AG10803 (cell line): ENCODE measurements around the gene ZBTB46.

ENCODE experiments used
- DNase-seq: peaks from one replicate; pipeline ENCODE4 v3.0.0; 2010; ENCODE audit warnings: low read depth
- H3K4me3 ChIP-seq: 2 replicates; pipeline ENCODE4 v1.5.1; 2011; ENCODE audit warnings: mild to moderate bottlenecking, low read length, control low read depth
- TF ChIP-seq, protein P1 (sequence below): conservative IDR thresholded peaks from 2 replicates; pipeline ENCODE4 v1.5.1; 2011; ENCODE audit warnings: mild to moderate bottlenecking, low read length, control low read depth, inconsistent platforms

Gene ZBTB46

DNA sequence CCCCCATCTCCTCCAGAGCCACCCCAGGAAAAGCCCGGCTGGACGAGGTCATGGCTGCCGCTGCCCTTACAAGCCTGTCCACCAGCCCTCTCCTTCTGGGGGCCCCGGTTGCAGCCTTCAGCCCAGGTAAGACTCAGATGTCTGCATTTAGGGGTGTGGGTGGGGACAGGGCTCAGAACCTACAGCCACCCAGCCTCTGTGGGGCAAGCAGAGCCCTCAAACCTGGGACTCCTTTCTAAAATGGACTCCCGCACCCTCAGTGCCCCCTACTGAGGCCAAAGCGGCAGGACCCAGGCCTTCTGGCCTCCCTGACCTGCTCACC is 89.7 kb downstream of the ZBTB46 start:
- DNase-seq: no peak
- H3K4me3 ChIP-seq: peak overlapping the region; percentile 78
- TF ChIP-seq, protein P1, sequence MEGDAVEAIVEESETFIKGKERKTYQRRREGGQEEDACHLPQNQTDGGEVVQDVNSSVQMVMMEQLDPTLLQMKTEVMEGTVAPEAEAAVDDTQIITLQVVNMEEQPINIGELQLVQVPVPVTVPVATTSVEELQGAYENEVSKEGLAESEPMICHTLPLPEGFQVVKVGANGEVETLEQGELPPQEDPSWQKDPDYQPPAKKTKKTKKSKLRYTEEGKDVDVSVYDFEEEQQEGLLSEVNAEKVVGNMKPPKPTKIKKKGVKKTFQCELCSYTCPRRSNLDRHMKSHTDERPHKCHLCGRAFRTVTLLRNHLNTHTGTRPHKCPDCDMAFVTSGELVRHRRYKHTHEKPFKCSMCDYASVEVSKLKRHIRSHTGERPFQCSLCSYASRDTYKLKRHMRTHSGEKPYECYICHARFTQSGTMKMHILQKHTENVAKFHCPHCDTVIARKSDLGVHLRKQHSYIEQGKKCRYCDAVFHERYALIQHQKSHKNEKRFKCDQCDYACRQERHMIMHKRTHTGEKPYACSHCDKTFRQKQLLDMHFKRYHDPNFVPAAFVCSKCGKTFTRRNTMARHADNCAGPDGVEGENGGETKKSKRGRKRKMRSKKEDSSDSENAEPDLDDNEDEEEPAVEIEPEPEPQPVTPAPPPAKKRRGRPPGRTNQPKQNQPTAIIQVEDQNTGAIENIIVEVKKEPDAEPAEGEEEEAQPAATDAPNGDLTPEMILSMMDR: no peak

DNA sequence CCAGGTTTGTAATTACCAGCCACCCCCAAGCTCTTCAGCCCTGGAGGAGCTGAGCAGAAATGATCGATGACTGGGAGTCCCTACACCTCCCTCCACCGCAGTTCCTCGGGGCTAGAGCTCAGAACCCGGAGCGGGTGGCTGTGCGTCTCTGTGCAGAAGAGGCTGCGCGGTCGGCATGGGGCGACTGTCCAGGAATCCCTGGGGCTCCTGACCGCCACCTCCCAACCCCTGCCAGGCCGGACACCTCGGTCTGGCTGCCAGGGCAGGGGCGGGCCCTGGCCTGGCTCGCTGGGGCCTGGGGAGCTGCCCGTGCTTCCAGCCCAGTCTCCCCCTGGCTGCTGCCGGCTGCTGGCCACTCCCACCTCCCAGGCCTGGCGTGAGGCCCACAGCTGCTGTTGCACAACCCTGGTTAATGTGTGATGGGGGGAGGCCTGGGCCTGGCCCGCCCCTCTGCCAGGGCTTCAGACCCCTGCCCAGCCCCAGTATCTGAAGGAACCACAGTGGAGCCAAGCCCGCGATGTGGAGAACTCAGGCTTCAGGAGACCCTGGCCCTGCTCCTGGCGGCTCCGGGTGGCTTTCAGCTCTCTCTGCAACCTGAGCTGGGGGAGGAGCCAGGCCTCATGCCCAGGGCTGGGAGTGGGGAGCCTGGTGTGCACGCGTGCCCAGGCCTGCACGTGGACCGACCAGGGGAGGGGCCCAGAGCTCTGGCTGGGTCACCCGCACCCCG is 90.3 kb downstream of the ZBTB46 start:
- peak overlapping the region; percentile 78 for H3K4me3 ChIP-seq
- TF ChIP-seq, protein P1: peak; percentile 17
- DNase-seq: peak; percentile 89

DNA sequence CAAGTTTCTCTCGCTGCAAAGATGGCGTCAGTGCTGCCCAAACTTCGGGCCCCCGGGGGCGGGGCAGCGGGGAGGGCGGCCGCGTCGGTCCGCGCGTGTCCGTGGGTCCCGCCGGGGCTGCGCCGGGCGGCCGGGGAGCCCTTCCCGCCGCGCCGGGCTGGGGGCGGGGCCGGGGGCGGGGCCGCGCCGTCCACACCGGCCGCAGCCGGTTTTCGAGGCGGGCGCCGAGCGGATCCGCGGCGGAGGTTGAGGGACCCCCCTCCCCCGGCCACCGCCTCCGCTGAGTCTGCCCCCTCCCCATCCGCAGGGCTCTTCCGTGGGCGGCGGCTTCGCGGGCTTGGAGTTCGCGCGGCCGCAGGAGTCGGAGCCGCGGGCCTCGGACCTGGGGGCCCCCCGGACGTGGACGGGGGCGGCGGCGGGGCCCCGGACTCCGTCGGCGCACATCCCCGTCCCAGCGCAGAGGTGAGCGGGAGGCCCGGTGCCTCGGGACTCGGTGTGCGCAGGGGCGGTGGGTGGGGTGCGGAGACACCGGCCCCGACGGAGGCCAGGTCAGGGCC is 90.9 kb downstream of the ZBTB46 start:
- H3K4me3 ChIP-seq: peak overlapping the region; percentile 78
- DNase-seq: peak; percentile 48
- TF ChIP-seq, protein P1: no peak

DNA sequence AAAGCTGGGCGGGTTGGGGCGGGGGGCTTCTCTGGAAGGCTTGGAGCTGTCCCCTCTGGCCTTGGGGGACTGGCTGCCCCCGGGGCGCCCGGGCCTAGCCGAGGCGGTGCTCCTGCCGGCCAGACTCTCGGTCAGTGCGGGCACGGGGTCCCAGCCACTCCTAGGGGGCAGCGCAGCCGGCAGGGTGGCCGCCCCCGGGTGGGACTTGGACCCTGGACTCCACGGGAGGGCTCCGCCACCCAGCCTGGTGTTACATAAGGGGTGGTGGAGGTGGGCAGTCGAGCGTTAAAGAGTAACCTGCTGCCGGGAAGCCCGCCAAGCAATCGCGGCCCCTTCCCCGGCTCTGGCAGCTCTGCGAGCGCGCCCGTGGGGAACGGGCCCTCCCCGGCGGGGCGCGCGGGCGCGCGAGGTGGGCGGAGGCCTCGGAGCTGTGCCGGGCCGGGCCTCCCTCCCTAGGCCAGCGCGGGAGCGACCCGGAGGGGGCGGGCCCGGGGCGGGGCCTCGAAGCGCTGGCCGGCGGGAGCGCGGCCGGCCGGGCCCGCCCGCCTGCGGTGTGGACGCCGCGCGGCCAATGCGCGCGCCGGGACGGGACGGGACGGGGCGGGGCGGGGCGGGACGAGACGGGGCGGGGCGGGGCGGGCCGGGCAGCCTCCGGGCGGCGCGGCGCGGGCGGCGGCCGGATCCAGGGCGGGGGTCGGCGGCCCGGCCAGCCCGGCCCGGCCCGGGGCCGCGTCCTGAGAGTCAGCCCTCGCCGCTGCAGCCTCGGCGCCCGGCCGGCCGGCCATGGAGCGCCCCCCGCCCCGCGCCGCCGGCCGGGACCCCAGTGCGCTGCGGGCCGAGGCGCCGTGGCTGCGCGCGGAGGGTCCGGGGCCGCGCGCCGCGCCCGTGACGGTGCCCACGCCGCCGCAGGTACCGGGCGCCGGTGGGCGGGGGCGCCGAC is 91.7 kb downstream of the ZBTB46 start, which contains the start of gene SLC2A4RG:
Gene SLC2A4RG (plus strand): TSS at position 647 of the 940 bp plus-strand sequence. CDS start 137 bp downstream, at position 784.
- TF ChIP-seq, protein P1: no peak
- H3K4me3 ChIP-seq: peak within 1 kb of the TSS; percentile 78
- DNase-seq: peak; percentile 74

DNA sequence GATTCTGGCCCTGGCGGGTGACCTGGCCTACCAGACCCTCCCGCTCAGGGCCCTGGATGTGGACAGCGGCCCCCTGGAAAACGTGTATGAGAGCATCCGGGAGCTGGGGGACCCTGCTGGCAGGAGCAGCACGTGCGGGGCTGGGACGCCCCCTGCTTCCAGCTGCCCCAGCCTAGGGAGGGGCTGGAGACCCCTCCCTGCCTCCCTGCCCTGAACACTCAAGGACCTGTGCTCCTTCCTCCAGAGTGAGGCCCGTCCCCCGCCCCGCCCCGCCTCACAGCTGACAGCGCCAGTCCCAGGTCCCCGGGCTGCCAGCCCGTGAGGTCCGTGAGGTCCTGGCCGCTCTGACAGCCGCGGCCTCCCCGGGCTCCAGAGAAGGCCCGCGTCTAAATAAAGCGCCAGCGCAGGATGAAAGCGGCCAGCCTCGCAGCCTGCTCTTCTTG is 92.4 kb downstream of the ZBTB46 start:
- DNase-seq: peak; percentile 12
- no peak overlapping the region for H3K4me3 ChIP-seq
- TF ChIP-seq, protein P1: no peak

DNA sequence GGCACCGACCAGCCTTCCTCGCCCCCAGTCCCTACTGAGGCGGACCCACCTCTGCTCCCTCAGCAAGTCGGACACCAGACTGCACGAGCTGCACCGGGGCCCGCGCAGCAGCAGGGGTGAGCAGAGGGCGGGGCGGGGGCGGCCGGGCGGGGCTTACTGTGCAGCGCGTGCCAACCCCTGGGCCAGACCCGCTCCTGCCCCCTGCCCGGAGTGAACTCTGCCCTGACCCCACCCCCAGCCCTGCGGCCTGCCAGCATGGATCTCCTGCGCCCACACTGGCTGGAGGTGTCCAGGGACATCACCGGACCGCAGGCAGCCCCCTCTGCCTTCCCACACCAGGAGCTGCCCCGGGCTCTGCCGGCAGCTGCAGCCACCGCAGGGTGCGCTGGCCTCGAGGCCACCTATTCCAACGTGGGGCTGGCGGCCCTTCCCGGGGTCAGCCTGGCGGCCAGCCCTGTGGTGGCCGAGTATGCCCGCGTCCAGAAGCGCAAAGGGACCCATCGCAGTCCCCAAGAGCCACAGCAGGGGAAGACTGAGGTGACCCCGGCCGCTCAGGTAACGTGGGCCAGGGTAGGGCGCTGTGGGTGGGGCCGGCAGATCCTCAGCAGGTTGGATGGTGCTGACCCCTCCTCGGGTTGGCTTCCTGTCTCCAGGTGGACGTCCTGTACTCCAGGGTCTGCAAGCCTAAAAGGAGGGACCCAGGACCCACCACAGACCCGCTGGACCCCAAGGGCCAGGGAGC is 92.9 kb downstream of the ZBTB46 start:
- TF ChIP-seq, protein P1: no peak
- no peak overlapping the region for H3K4me3 ChIP-seq
- DNase-seq: no peak
